ENCODE data around the gene PTPRN2. TPM values are rescaled to one million over a fixed set of nuclear protein-coding genes. Genes with fewer than 3 reads are reported as not detected.
A peak's percentile ranks its signal among the peaks of the same experiment; 100 is the strongest.

PTPRN2 gene
- total RNA-seq, 2 experiments from 2014 or later = 4.7 to 4.8 TPM

- DNase-seq = no peak
- ChIA-PET CTCF (no interaction called here), POLR2A (no interaction called here)
- H3K4me1 Mint-ChIP-seq = no peaks in the 10 kb centered on the region
- no peak overlapping the region for H3K27ac Mint-ChIP-seq
- no peaks in the 10 kb centered on the region for H3K36me3 Mint-ChIP-seq (ENCODE audit: low read depth)
- H3K27me3 Mint-ChIP-seq = no peaks in the 10 kb centered on the region
- H3K9me3 Mint-ChIP-seq = peaks cover 33% of the 10 kb centered on the region
- no peak overlapping the region for H3K4me3 Mint-ChIP-seq
These were observed 466.9 kb downstream of the PTPRN2 start for GRCh38 chr7:158120716-158121115.

- H3K9me3 Mint-ChIP-seq = peaks cover 32% of the 10 kb centered on the region
- no peak overlapping the region for H3K27ac Mint-ChIP-seq
- H3K36me3 Mint-ChIP-seq (ENCODE audit: low read depth) = no peaks in the 10 kb centered on the region
- no peak for DNase-seq
- no peaks in the 10 kb centered on the region for H3K27me3 Mint-ChIP-seq
- ChIA-PET POLR2A (no interaction called here), CTCF (no interaction called here)
- no peak overlapping the region for H3K4me3 Mint-ChIP-seq
- H3K4me1 Mint-ChIP-seq = no peaks in the 10 kb centered on the region
These were observed 467.3 kb downstream of the PTPRN2 start for GRCh38 chr7:158120316-158120715.

GRCh38 chr7:158117341-158118222, 470.0 kb downstream of the PTPRN2 start:
- CTCF ChIA-PET = no interaction called here
- Mint-ChIP-seq H3K36me3 (ENCODE audit: low read depth) (no peaks in the 10 kb centered on the region), H3K27ac (no peak overlapping the region), H3K9me3 (peaks cover 36% of the 10 kb centered on the region), H3K27me3 (no peaks in the 10 kb centered on the region), H3K4me3 (no peak overlapping the region), H3K4me1 (no peaks in the 10 kb centered on the region)
- POLR2A ChIA-PET = no interaction called here
- no peak for DNase-seq

GRCh38 chr7:158116235-158116634, 471.4 kb downstream of the PTPRN2 start:
- H3K36me3 Mint-ChIP-seq (ENCODE audit: low read depth) = no peaks in the 10 kb centered on the region
- H3K27me3 Mint-ChIP-seq = no peaks in the 10 kb centered on the region
- no peaks in the 10 kb centered on the region for H3K4me1 Mint-ChIP-seq
- no peak for DNase-seq
- H3K4me3 Mint-ChIP-seq = no peak overlapping the region
- CTCF ChIA-PET = no interaction called here
- no peak overlapping the region for H3K27ac Mint-ChIP-seq
- POLR2A ChIA-PET = no interaction called here
- peaks cover 34% of the 10 kb centered on the region for H3K9me3 Mint-ChIP-seq

- H3K9me3 Mint-ChIP-seq = peaks cover 35% of the 10 kb centered on the region
- H3K36me3 Mint-ChIP-seq (ENCODE audit: low read depth) = no peaks in the 10 kb centered on the region
- ChIA-PET POLR2A (no interaction called here), CTCF (no interaction called here)
- DNase-seq = no peak
- no peaks in the 10 kb centered on the region for H3K4me1 Mint-ChIP-seq
- no peaks in the 10 kb centered on the region for H3K27me3 Mint-ChIP-seq
- no peak overlapping the region for H3K4me3 Mint-ChIP-seq
- H3K27ac Mint-ChIP-seq = no peak overlapping the region
These were observed 473.4 kb downstream of the PTPRN2 start for GRCh38 chr7:158114056-158114850.

- peaks cover 39% of the 10 kb centered on the region for H3K9me3 Mint-ChIP-seq
- no peaks in the 10 kb centered on the region for H3K27me3 Mint-ChIP-seq
- CTCF ChIA-PET = no interaction called here
- no peak overlapping the region for H3K4me3 Mint-ChIP-seq
- H3K36me3 Mint-ChIP-seq (ENCODE audit: low read depth) = no peaks in the 10 kb centered on the region
- DNase-seq = no peak
- no peaks in the 10 kb centered on the region for H3K4me1 Mint-ChIP-seq
- POLR2A ChIA-PET = no interaction called here
- H3K27ac Mint-ChIP-seq = no peak overlapping the region
These were observed 474.1 kb downstream of the PTPRN2 start for GRCh38 chr7:158113321-158114025.

GRCh38 chr7:158112571-158113320, 474.9 kb downstream of the PTPRN2 start:
- no peak for DNase-seq
- Mint-ChIP-seq H3K36me3 (ENCODE audit: low read depth) (no peaks in the 10 kb centered on the region), H3K4me1 (no peaks in the 10 kb centered on the region), H3K4me3 (no peak overlapping the region), H3K27me3 (no peaks in the 10 kb centered on the region), H3K9me3 (peaks cover 45% of the 10 kb centered on the region), H3K27ac (no peak overlapping the region)
- ChIA-PET CTCF (no interaction called here), POLR2A (no interaction called here)

- Mint-ChIP-seq H3K36me3 (ENCODE audit: low read depth) (no peaks in the 10 kb centered on the region), H3K4me3 (no peak overlapping the region), H3K4me1 (no peaks in the 10 kb centered on the region), H3K9me3 (peaks cover 49% of the 10 kb centered on the region), H3K27ac (no peak overlapping the region), H3K27me3 (no peaks in the 10 kb centered on the region)
- ChIA-PET CTCF (no interaction called here), POLR2A (no interaction called here)
- DNase-seq = no peak
These were observed 475.6 kb downstream of the PTPRN2 start for GRCh38 chr7:158111906-158112570.

- Mint-ChIP-seq H3K36me3 (ENCODE audit: low read depth) (no peaks in the 10 kb centered on the region), H3K27me3 (no peaks in the 10 kb centered on the region), H3K9me3 (peaks cover 45% of the 10 kb centered on the region), H3K27ac (no peak overlapping the region), H3K4me3 (no peak overlapping the region), H3K4me1 (no peaks in the 10 kb centered on the region)
- ChIA-PET POLR2A (no interaction called here), CTCF (no interaction called here)
- DNase-seq = peak; percentile 3
These were observed 476.4 kb downstream of the PTPRN2 start for GRCh38 chr7:158111049-158111751.

- Mint-ChIP-seq H3K4me1 (no peaks in the 10 kb centered on the region), H3K36me3 (ENCODE audit: low read depth) (no peaks in the 10 kb centered on the region), H3K27me3 (no peaks in the 10 kb centered on the region), H3K9me3 (peaks cover 45% of the 10 kb centered on the region), H3K27ac (no peak overlapping the region), H3K4me3 (no peak overlapping the region)
- POLR2A ChIA-PET = no interaction called here
- peak; percentile 5 for DNase-seq
- CTCF ChIA-PET = no interaction called here
These were observed 477.0 kb downstream of the PTPRN2 start for GRCh38 chr7:158110661-158111048.

GRCh38 chr7:158110034-158110590, 477.5 kb downstream of the PTPRN2 start:
- Mint-ChIP-seq H3K4me1 (no peaks in the 10 kb centered on the region), H3K36me3 (ENCODE audit: low read depth) (no peaks in the 10 kb centered on the region), H3K27me3 (no peaks in the 10 kb centered on the region), H3K27ac (no peak overlapping the region), H3K4me3 (no peak overlapping the region), H3K9me3 (peaks cover 42% of the 10 kb centered on the region)
- CTCF ChIA-PET = no interaction called here
- no peak for DNase-seq
- POLR2A ChIA-PET = no interaction called here
